HG03354 (cell line): Measurements from ENCODE around the gene NELL1.
A peak's percentile ranks its signal among the peaks of the same experiment; 100 is the strongest.

Experiments used
- ATAC-seq: cut with Tn5 transposase; IDR thresholded peaks from one replicate; pipeline ENCODE4 v1.9.1; 2021; ENCODE audit warnings: mild to moderate bottlenecking; ENCODE audit not compliant: unreplicated experiment, poor library complexity, severe bottlenecking

Gene NELL1

DNA sequence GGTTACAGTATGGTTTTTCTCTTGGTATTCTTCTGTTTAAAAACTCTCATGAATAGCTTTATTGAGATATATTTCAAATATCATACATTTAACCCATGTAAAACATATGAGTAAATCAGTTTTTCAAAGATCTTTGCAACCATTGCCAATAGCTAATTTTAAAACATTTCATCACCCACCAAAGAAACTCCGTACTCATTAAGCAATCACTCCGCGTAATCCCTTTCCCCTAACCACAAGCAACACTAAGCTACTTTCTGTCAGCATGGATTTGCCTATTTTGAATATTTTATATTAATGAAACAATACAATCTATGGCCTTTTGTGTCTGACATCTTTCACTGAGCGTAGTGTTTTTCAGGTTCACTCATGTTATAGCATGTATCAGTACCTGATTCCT is 825.6 kb downstream of the NELL1 start:
- ATAC-seq: no peak

DNA sequence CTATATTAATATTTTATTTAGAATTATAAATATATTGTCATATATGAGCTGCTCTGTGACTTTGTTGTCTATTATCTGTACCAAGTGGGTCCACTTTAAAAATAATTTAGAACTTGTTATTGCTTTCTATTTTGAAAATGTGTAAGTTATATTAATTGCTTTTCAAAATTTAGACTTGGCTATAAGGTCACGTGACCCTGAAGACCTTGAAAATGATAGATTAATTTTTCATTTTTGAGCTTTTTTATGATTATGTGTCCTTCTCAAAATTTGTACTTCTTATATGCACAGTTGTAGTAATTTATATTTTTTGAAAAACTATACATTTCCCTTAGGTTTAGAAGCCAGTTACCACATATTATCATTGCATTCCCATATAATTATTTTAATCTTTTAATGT is 826.5 kb downstream of the NELL1 start:
- ATAC-seq: no peak

DNA sequence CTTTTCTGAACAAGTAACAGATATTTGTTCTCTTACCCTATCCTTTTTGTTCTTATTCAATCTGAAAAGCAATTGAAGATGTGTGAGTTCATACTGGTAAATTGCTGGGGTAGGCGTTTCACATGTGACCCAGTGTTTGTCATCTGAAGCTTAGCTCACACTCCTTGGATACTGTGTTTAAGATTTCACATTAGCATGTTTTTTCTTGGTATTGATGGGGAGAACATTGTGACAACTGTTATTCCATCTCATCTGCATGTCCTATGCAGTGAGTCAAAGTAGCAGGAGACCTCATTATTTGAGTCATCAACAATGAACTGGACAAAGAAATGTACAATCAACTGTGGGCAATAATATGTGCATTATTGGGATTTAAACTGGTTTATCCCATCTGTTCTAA is 831.9 kb downstream of the NELL1 start:
- no peak for ATAC-seq

DNA sequence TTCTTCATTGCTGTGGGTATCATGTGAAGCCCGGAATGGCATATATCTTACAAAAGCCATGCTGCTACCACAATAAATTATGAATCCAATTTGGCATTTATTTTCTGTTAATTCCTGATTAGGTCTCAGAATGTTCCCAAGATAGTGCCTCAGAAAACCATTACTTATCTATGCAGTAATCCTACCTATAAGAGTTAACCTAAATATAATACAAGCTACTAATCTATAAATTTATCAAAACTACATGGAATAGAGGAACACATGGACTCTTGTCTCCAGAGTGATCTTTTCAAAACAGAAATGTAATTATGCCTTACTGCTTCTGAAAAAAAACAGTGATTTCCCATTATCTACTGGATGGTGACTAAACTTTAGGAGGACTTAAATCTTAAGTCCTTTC is 835.7 kb downstream of the NELL1 start:
- ATAC-seq: no peak

DNA sequence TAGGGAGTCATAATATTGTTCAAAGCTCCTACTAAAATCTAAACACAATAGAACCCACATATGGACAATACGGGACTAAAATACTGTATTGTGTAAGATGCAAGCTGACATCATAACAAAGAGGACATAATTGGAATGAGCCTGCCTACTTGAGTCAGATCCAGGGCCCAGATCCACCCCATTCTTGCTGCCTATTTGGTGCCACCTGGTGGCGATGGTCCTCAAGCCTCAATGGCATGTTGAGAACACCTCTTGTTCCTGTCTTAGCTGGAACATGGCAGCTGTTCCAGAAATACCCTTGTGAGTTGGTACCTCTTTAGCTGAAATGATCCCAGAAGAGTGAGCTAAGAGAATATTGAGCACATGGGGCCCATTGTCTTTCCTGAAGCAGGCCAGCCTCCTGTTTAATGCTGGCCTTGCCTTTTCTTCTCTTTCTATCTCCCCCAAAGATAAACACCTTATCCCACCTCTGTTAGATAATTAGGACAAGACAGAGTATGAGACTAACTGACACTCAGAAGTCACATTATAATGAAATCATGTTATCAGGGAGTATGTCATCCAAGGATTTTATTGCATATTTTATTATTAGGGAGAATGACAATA is 842.6 kb downstream of the NELL1 start:
- ATAC-seq: peak; percentile 91

GRCh38 chr11:21514316-21514715 is 844.9 kb downstream of the NELL1 start:
- no peak for ATAC-seq

DNA sequence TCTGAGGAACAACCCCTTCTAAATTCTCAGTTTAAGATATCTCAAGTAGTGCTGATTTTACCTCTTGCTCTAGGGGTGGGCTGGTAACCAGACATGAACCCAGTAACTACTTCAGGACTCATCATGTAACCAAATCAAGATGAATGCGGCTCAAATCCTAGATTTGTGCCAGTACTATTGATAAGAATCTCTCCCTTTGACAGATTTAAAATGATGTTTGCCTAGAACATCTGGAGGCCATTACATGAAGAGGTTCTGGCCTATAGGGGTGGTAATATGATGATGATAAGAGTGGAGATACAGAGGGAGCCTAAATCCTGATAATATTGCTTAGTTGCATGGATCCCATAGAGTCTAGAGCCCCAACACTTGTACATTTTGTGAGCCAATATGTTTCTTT is 850.9 kb downstream of the NELL1 start:
- no peak for ATAC-seq

GRCh38 chr11:21529187-21529586 is 859.8 kb downstream of the NELL1 start:
- ATAC-seq: no peak

DNA sequence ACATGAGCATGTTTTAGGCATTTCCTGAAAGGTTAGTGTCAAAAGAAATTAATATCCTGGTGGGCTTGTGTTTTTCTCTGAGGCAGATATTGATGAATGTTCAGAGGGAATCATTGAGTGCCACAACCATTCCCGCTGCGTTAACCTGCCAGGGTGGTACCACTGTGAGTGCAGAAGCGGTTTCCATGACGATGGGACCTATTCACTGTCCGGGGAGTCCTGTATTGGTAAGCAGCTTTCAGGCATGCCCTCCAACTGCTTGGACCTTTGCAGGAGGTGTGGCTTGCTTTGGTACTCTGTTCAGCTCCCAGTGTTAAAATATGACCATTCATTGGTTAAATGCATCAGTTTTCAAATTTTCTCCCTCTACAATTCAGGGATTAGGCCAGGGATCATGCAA is 864.9 kb downstream of the NELL1 start:
- no peak for ATAC-seq

- no peak for ATAC-seq
These were observed 868.6 kb downstream of the NELL1 start for GRCh38 chr11:21537980-21538379.

DNA sequence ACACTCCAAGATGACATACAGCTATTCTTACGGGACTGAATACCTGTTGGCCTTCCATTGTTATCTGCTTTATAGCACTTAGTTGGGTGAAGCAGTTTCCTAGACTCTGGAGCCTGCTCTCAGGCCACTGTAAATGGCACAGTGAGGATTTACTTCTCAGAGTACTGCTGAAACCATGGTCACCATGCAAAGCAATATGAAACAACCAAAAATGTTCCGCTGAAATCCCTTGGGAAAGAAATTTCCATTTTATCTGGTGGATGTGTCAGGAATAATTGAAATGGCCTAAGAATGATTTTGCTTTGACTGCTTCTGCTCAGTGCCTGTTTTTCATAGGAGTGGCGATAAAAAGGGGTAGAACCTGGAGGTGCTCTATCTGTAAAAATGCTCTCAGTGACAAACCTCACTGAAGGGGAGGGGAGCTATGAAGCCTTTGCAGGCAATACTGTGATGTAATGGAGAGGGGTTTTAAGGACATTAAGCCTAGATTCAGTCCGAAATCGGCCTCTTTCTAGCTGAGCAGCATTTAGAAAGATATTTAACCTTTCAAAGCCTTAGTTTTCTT is 871.9 kb downstream of the NELL1 start:
- ATAC-seq: no peak

DNA sequence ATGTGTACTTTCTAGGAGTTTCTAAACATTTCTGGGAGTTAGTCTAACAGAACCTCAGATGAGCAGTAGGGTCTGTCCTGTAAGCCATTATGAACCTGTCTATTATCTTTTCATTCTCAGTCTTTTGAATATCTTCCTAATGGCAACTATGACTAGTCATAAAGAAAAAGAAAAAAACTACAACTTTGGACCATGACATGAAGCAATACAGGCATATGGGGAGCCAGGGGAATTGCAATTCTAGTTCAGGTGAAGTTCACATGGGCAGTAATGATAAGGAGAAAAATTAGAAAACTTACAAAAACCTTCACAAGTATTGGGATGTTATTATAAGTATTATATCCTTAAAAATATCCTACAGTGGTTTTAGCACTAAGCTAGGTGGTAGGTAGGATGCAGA is 874.5 kb downstream of the NELL1 start:
- no peak for ATAC-seq

- ATAC-seq: peak; percentile 58
These were observed 876.3 kb downstream of the NELL1 start for GRCh38 chr11:21545699-21546098.

DNA sequence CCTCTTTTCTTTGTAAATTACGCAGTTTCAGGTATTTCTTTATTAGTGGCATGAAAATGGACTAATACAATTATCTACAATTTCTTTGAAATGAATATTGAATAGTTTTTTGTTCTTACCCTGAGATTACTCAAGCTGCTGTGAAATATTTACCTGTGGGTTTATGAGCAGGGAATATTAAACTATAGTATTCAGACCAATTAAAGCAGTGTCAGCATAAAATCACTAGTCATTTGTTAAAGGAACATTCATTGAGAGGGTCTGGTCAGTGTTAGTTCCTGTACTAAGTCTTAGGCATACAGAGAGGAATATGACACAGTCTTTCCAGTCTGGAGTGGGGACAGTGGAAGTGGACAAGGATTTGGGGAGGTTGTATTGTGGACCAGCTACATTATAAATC is 877.3 kb downstream of the NELL1 start:
- ATAC-seq: no peak

- ATAC-seq: no peak
These were observed 883.5 kb downstream of the NELL1 start for GRCh38 chr11:21552911-21553310.

GRCh38 chr11:21553795-21554194 is 884.4 kb downstream of the NELL1 start:
- ATAC-seq: no peak

DNA sequence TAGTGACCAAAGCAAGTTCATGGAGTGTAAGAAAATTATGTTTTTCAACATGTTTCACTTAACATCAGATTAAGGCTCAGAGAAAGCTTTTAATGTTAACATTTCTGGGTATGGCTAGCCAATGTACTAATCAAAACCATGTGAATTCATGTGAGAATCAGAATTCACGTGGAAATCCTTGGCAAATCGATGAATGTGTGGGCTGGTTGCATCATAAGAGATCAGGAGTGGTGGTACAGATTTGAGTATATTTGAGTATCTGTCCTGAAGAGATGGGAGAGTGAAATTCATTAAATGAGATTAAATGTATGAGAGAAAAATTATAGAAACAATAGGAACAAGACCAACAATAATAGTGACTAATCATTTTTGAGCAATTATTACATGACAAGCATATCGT is 884.9 kb downstream of the NELL1 start:
- ATAC-seq: no peak

- no peak for ATAC-seq
These were observed 887.5 kb downstream of the NELL1 start for GRCh38 chr11:21556926-21557325.

GRCh38 chr11:21560466-21560975 is 891.1 kb downstream of the NELL1 start:
- no peak for ATAC-seq

DNA sequence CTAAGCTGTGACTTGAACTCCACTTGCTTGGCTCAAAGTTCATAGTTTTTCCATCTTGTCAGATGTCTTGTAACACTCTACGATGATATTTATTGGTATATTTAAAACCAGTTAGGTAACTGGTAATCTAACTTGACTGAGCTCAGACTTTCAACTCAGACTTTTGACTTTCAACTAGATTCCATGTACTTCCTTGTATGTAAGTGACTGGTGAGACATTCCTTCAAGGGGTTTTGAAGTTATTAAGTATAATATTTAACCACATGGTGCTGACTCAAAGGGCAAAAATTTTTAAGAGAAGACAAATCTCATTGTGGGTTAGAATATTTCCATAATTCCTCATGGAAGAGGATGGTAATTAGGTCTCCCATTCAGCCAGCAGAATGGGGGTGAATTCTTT is 892.2 kb downstream of the NELL1 start:
- ATAC-seq: no peak

DNA sequence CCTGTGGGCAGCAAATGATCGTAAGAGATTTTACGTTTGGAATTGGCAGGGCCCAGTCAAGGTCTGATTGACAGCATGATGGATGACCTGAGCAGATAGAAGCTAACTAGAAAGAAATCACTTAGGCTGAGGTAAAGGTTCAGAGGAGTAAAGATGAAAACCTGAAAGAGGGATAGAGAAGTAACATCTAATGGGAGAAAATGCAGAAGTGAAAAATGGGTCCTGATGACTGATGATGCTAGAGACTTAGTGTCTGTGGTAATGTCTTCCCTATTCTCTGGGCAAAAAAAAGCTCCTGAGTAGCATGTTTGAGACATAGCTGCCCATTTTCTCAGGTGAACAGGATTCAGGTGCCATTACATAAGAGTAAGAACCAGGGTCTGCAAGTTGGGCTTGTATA is 894.7 kb downstream of the NELL1 start:
- ATAC-seq: peak; percentile 64
